NCI-H345 treated with DMSO at 0.1 percent for 48 hours (cell line): Measurements from ENCODE around the gene C1orf198.

Experiments used
- DNase-seq: peaks from one replicate; lab custom pipeline; 2025; ENCODE audit not compliant: unreplicated experiment; lab: John Stamatoyannopoulos, UW

C1orf198 gene

GRCh38 chr1:230814949-230815692 lies 53.2 kb downstream of the C1orf198 start:
- no peak for DNase-seq

- DNase-seq, result no peak
Observed at GRCh38 chr1:230812568-230812967, 55.8 kb downstream of the C1orf198 start.

- DNase-seq, result no peak
Observed at GRCh38 chr1:230809256-230809990, 58.9 kb downstream of the C1orf198 start.

- DNase-seq, result no peak
Observed at GRCh38 chr1:230808281-230808872, 59.9 kb downstream of the C1orf198 start.

DNA sequence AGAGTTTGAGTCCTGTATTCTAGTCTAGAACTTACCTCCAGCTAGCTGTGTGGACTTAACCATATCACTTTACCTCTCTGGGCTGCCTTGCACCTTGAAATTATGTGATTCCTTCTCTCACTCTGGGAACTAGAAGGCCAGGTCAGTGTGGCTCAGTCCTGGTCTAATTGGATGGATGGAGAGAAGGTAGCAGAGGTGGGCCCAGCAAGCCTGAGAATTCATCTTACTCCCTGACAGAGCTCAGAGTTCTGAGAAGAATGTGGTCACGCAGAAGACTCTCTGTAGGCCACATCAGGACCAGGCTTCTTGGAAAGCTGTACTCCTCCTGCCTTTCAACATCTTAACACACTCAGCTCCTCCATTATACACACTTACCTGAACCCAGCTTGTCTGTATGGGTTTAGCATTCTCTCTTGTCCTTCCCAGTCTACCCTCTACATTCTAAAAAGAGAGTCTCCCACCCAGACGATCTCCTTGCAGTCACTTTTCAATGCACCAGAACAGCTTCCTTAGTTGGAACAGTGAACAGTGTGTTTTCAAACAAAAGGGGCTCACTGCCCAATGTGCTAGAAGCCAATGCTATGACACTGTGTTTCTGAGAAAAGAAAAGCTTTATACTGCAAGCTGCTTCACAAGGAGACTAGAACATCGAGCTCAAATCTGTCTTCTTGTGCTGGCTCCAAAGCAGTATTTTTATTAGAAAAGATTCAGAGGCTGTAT lies 60.6 kb downstream of the C1orf198 start:
- no peak for DNase-seq

DNA sequence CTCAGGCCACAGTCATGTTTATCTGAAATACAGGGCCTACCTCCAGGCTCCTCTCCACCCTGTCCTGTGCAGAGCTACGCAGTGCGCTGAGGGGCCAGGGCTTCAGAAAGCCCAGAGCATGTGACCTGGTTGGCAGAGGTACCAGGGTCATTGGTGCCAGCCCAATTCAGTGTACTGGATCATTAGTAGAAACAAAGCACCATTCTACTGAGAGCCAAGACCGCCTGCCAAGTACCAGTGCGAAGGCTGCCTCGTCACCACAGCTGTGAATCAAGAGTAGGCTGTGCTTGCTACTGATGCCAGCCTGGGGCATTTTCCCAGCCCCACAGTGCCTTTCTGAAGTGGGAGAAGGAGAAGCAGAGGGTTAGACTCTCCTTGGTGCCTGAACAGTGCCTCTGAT lies 61.3 kb downstream of the C1orf198 start:
- no peak for DNase-seq

GRCh38 chr1:230806552-230806951 lies 61.8 kb downstream of the C1orf198 start:
- no peak for DNase-seq

DNA sequence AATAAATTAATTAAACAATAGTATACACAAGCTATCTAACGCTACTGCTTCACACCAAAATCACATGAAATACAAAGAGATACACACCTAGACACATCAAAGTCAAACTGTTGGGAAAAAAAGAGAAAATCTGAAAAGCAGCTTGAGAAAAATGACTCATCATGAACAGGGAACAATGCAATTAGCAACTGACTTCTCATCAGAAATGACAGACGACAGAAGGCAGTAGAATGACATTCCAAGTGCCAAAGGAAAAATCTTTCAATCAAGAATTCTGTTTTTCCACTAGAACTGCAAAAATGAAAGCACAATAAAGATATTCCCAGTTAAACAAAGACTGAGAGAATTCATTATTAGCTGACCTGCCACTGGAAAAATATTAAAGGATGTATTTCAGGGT lies 63.9 kb downstream of the C1orf198 start:
- no peak for DNase-seq

- no peak for DNase-seq
Observed at GRCh38 chr1:230800891-230801840, 67.2 kb downstream of the C1orf198 start.

DNA sequence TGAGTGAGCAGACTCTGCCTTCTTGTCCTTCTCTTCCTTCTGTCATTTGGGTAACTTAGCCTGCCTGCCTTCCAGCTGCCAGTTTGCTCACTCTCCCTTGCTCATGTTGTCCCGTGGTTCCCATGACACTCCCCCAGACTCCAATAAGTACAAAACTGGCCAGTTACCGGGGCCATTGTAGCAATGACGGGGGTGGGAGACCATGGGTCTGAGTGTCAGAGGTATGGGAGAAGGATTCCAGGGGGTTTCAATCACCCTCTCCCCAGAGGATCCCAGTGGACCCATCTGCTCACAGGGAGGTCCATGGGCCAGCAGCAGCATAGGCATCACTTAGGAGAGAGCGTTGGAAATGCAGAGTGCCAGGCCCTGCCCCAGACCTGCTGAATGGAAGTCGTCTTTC lies 69.8 kb downstream of the C1orf198 start:
- DNase-seq, result no peak

DNA sequence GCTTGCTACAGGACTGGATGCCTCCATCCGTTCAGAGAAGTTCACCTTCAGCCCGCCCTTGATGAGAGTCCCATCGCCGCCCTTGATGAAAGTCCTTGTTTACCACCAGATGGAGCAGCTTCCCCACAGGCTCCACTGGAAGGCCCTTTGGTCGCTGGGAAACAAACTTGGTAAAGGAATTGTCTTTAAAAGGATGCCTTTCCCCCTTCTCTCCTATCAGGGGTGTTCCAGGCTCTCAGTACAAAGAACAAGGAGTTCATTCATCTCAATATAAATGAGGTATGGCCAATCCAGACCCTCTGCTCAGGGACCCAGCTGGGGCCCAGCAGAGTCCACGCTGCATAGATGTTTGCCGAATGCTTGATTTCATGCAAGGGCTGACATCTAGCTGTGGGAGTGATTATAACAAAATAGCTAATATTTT lies 70.4 kb downstream of the C1orf198 start:
- no peak for DNase-seq

DNA sequence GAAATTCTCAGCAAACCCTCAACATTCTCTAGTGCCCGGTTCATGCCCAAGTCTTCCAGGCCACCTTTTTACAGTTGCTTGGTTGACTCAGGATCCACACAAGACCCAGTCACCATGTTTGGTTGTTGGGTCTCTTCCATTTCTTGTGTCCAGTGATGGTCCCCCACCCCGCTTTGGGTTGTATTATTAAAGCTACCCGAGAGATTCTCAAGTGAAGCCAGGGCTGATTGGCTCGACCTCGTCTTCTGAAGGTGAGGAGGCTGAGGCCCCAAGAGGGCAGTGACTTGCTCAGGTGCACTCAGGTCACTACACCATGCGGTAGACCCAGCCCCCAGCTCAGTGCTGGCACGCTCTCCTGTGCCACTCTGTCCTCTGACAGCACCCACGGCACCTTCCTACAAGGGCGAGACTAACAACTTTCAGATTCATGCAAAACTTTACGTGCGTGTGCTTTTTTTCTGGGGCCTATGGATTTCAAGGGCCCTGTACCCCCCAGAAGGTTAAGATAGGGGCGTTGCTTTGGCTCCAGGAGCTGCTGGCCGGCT lies 70.9 kb downstream of the C1orf198 start:
- DNase-seq, result no peak

DNA sequence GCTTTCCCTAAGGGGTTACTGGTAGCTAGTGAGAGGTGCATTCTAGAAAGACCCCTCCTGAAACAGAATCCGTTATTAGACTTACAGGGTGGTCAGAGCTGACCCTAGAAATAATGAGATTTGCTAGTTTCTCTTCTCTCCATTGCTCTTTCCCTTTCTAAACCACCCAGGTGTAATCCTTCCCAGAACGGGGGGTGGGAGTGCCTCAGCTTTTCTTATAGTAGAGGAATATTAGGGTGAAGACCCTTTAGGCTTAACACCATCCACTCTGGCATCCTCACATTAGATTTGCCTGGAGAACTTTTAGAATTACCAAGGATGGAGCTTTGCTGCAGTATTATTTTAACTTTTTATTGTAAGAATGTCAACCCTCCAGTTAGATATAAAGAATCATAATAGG lies 71.7 kb downstream of the C1orf198 start:
- DNase-seq, result no peak

DNA sequence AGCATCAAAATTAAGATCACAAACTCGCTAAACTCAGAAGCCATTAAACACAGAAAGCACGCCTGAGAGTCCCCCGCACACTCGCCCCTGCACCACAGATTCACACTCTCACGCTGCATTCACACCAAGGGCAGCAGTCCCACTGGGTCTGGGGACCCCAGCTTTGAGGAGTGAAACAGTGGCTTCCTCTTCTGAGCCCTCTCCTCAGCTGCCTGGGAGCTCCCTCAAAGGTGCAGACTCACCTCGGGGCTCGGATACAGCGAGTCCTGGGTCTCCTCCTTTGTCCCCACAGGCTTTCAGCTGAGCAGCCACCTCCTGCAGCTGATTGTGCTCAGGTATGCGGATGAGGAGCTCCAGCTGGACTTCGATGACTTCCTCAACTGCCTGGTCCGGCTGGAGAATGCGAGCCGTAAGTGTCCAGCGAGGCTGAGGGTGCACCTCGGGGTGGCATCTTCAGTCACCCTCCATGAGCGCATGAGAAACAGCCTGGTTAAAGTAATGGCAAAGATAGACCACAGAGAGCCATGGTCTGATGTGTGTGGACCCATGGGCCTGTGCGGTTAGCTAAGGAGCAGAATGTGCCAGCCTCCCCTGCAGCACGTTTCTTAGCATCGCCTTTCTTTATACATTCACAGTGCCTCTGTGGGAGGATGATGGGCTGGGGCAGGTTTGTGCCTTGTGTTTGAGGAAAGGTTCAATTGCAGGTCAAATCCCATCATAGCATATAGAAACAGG lies 73.3 kb downstream of the C1orf198 start:
- DNase-seq, result no peak

- DNase-seq, result no peak
Observed at GRCh38 chr1:230794431-230794830, 73.9 kb downstream of the C1orf198 start.

- no peak for DNase-seq
Observed at GRCh38 chr1:230793463-230793745, 74.9 kb downstream of the C1orf198 start.

GRCh38 chr1:230792691-230793462 lies 75.4 kb downstream of the C1orf198 start:
- no peak for DNase-seq

- DNase-seq, result no peak
Observed at GRCh38 chr1:230791986-230792564, 76.2 kb downstream of the C1orf198 start.

- no peak for DNase-seq
Observed at GRCh38 chr1:230790026-230790425, 78.3 kb downstream of the C1orf198 start.
